HG03066 (cell line): ENCODE results near the gene LHFPL2.

Experiments
- ATAC-seq: cut with Tn5 transposase; IDR thresholded peaks from one replicate; pipeline ENCODE4 v1.9.1; 2021; ENCODE audit warnings: low read depth; ENCODE audit not compliant: unreplicated experiment

The LHFPL2 gene

GRCh38 chr5:78644741-78645300, 3.8 kb downstream of the LHFPL2 start:
- ATAC-seq, result no peak

- no peak for ATAC-seq
Observed at GRCh38 chr5:78644129-78644528, 4.4 kb downstream of the LHFPL2 start.

- ATAC-seq, result no peak
Observed at GRCh38 chr5:78642701-78643100, 5.9 kb downstream of the LHFPL2 start.

- ATAC-seq, result peak; percentile 54
Observed at GRCh38 chr5:78640662-78641474, 7.7 kb downstream of the LHFPL2 start.

- ATAC-seq, result no peak
Observed at GRCh38 chr5:78639791-78640190, 8.8 kb downstream of the LHFPL2 start.

- no peak for ATAC-seq
Observed at GRCh38 chr5:78638973-78639669, 9.5 kb downstream of the LHFPL2 start.

GRCh38 chr5:78638423-78638822, 10.1 kb downstream of the LHFPL2 start:
- ATAC-seq, result no peak

GRCh38 chr5:78637468-78637867, 11.1 kb downstream of the LHFPL2 start:
- no peak for ATAC-seq

- no peak for ATAC-seq
Observed at GRCh38 chr5:78636682-78637081, 11.9 kb downstream of the LHFPL2 start.

- ATAC-seq, result no peak
Observed at GRCh38 chr5:78634634-78635033, 13.9 kb downstream of the LHFPL2 start.

- ATAC-seq, result no peak
Observed at GRCh38 chr5:78634229-78634628, 14.3 kb downstream of the LHFPL2 start.

GRCh38 chr5:78633700-78634099, 14.9 kb downstream of the LHFPL2 start:
- no peak for ATAC-seq

GRCh38 chr5:78632467-78632866, 16.1 kb downstream of the LHFPL2 start:
- no peak for ATAC-seq

- ATAC-seq, result no peak
Observed at GRCh38 chr5:78631931-78632330, 16.6 kb downstream of the LHFPL2 start.

- ATAC-seq, result no peak
Observed at GRCh38 chr5:78630047-78630446, 18.5 kb downstream of the LHFPL2 start.

GRCh38 chr5:78629624-78630023, 18.9 kb downstream of the LHFPL2 start:
- no peak for ATAC-seq

- no peak for ATAC-seq
Observed at GRCh38 chr5:78628270-78628992, 20.1 kb downstream of the LHFPL2 start.

GRCh38 chr5:78627766-78628165, 20.8 kb downstream of the LHFPL2 start:
- ATAC-seq, result no peak

- no peak for ATAC-seq
Observed at GRCh38 chr5:78627175-78627574, 21.4 kb downstream of the LHFPL2 start.

- no peak for ATAC-seq
Observed at GRCh38 chr5:78626009-78626571, 22.5 kb downstream of the LHFPL2 start.

GRCh38 chr5:78624992-78625391, 23.6 kb downstream of the LHFPL2 start:
- ATAC-seq, result no peak
